Measurements from ENCODE around the gene LMO3. TPM values are rescaled to one million over a fixed set of nuclear protein-coding genes. Genes with fewer than 3 reads are reported as not detected.

The LMO3 gene
- polyA plus RNA-seq, 2 of the 4 experiments (the other 2 are of a cell fraction) = 0.05 TPM; not detected in 1

GRCh38 chr12:16568873-16569272 lies 37.1 kb downstream of the LMO3 start:
- ChIA-PET POLR2A (no interaction called here), CTCF (no interaction called here)
- Histone ChIP-seq H3K4me2 (no peak overlapping the region), H3K4me3 (no peak overlapping the region), H3K9me3 (no peaks in the 10 kb centered on the region), H3K4me1 (no peaks in the 10 kb centered on the region), H3K27ac (no peak overlapping the region)
- no peak for DNase-seq (ENCODE audit: low read depth in 1 of 2, low spot score in 1 of 2)
- 100% methylated on average over 1 of the region's 1 CpG for WGBS (ENCODE audit: missing lambda C conversion rate)
- no peak for TF ChIP-seq E2F6 (IDR thresholded peaks at IDR 0.05; ENCODE audit: borderline replicate concordance, low read depth)
- TF ChIP-seq CBX8 (IDR thresholded peaks at IDR 0.05) = no peak
- ATAC-seq = no peak
- no peak for FAIRE-seq

- ChIA-PET POLR2A (no interaction called here), CTCF (no interaction called here)
- no peak overlapping the region for H3K4me3 ChIP-seq
- no peak overlapping the region for H3K27ac ChIP-seq
- H3K9me3 ChIP-seq = no peaks in the 10 kb centered on the region
- FAIRE-seq = no peak
- ATAC-seq = no peak
- TF ChIP-seq MAFK (IDR thresholded peaks at IDR 0.05; ENCODE audit: partially characterized antibody) (no peak), ZSCAN20 (CRISPR knock-in tag; IDR thresholded peaks at IDR 0.05) (no peak), ELK1 (IDR thresholded peaks at IDR 0.05; ENCODE audit: low read depth, low read length) (no peak), RFX5 (IDR thresholded peaks at IDR 0.05) (no peak), ZNF302 (CRISPR knock-in tag; IDR thresholded peaks at IDR 0.05) (no peak), HOXB13 (CRISPR knock-in tag; IDR thresholded peaks at IDR 0.05; ENCODE audit: low read depth) (no peak), GATA3 (IDR thresholded peaks at IDR 0.05; ENCODE audit: borderline replicate concordance) (no peak), POLR2A (IDR thresholded peaks at IDR 0.05; ENCODE audit: low read length) (no peak), MAX (IDR thresholded peaks at IDR 0.05) (no peak)
- no peaks in the 10 kb centered on the region for H3K4me1 ChIP-seq
- 14% methylated on average over 1 of the region's 1 CpG for WGBS (ENCODE audit: missing lambda C conversion rate)
- no peak overlapping the region for H3K4me2 ChIP-seq
- no peak for DNase-seq (ENCODE audit: low read depth in 1 of 2, low spot score in 1 of 2)
Measured at GRCh38 chr12:16564675-16565074, 41.3 kb downstream of the LMO3 start.

GRCh38 chr12:16563504-16563903 lies 42.5 kb downstream of the LMO3 start:
- no peak for ATAC-seq

More at GRCh38 chr12:16563504-16563903, 42.5 kb downstream of the LMO3 start:
- H3K4me3 ChIP-seq = no peak overlapping the region
- H3K27ac ChIP-seq = no peak overlapping the region
- TF ChIP-seq RNF2 (IDR thresholded peaks at IDR 0.05; ENCODE audit: borderline replicate concordance, low read depth) (no peak), ZFP36 (IDR thresholded peaks at IDR 0.05; ENCODE audit: borderline replicate concordance, partially characterized antibody) (no peak), ATOH8 (CRISPR knock-in tag; IDR thresholded peaks at IDR 0.05; ENCODE audit: low read depth) (no peak), ESRRA (IDR thresholded peaks at IDR 0.05; ENCODE audit: borderline replicate concordance, low read length) (no peak), BHLHE40 (IDR thresholded peaks at IDR 0.05; ENCODE audit: low read depth, low read length) (no peak), ZSCAN20 (CRISPR knock-in tag; IDR thresholded peaks at IDR 0.05) (no peak), HOXB13 (CRISPR knock-in tag; IDR thresholded peaks at IDR 0.05; ENCODE audit: low read depth) (no peak), CBX2 (IDR thresholded peaks at IDR 0.05; ENCODE audit: borderline replicate concordance, low read depth) (no peak), NFE2L2 (conservative IDR thresholded peaks at IDR 0.05; ENCODE audit: low read length) (no peak), HES2 (IDR thresholded peaks at IDR 0.05) (no peak), NPAS2 (CRISPR knock-in tag; IDR thresholded peaks at IDR 0.05; ENCODE audit: borderline replicate concordance) (no peak), POLR2A (IDR thresholded peaks at IDR 0.05; ENCODE audit: low read length) (no peak), EHMT2 (IDR thresholded peaks at IDR 0.05; ENCODE audit: low read depth) (no peak), POLR2AphosphoS2 (conservative IDR thresholded peaks at IDR 0.05; ENCODE audit: low read length) (no peak), JUNB (IDR thresholded peaks at IDR 0.05) (no peak), HMGXB4 (CRISPR knock-in tag; IDR thresholded peaks at IDR 0.05; ENCODE audit: borderline replicate concordance) (no peak), FOXS1 (CRISPR knock-in tag; IDR thresholded peaks at IDR 0.05) (no peak)
- no peak overlapping the region for H3K4me2 ChIP-seq
- H3K9me3 ChIP-seq = no peaks in the 10 kb centered on the region
- WGBS (ENCODE audit: missing lambda C conversion rate) = 63% methylated on average over 3 of the region's 3 CpGs
- ChIA-PET POLR2A (no interaction called here), CTCF (no interaction called here)
- FAIRE-seq (no peak), DNase-seq (ENCODE audit: low read depth in 1 of 2, low spot score in 1 of 2) (no peak)
- no peaks in the 10 kb centered on the region for H3K4me1 ChIP-seq

Data from A549 (cell line).